SH-SY5Y (cell line): ENCODE results near the gene SLC16A6.

Experiments
- GATA2 ChIP-seq: IDR thresholded peaks from 2 replicates; pipeline ENCODE4 v1.6.1; 2011; ENCODE audit warnings: mild to moderate bottlenecking, low read depth, low read length
- GATA3 ChIP-seq: IDR thresholded peaks from 2 replicates; pipeline ENCODE4 v1.6.1; 2011; ENCODE audit warnings: low read depth, mild to moderate bottlenecking, low read length, moderate library complexity

- TF ChIP-seq GATA2 (no peak), GATA3 (no peak)
Observed at GRCh38 chr17:68319410-68320162, 28.7 kb upstream of the SLC16A6 start.
